Mesothelial cell of epicardium (in vitro differentiated cells): ENCODE data around the gene UCHL5. TPM values are rescaled to one million over a fixed set of nuclear protein-coding genes. Genes with fewer than 3 reads are reported as not detected.

Experiments
- DNase-seq, 2 experiments: peaks; one replicate each; pipeline ENCODE4 v3.0.0; 2021; ENCODE audit warnings: low spot score in 2 of 2; ENCODE audit not compliant: unreplicated experiment in 2 of 2
- H3K27ac Mint-ChIP-seq: 2 replicates; pipeline ENCODE4 v1.8.0; 2021; ENCODE audit warnings: mixed read lengths
- H3K27me3 Mint-ChIP-seq: 2 replicates; pipeline ENCODE4 v1.8.0; 2021; ENCODE audit warnings: low read depth, mixed read lengths
- H3K36me3 Mint-ChIP-seq: 2 replicates; pipeline ENCODE4 v1.8.0; 2021; ENCODE audit warnings: mixed read lengths
- H3K4me1 Mint-ChIP-seq: 2 replicates; pipeline ENCODE4 v1.8.0; 2021; ENCODE audit warnings: mixed read lengths
- H3K4me3 Mint-ChIP-seq: 2 replicates; pipeline ENCODE4 v1.8.0; 2021; ENCODE audit warnings: mild to moderate bottlenecking, moderate library complexity, mixed read lengths
- H3K9me3 Mint-ChIP-seq: 2 replicates; pipeline ENCODE4 v1.8.0; 2021; ENCODE audit warnings: mixed read lengths
- total RNA-seq: library from RNA; stranded (reverse); gene quantifications from 3 replicates; pipeline ENCODE4 v1.2.1, GENCODE V29; 2021
- TF ChIP-seq, protein P1 (sequence below): fragments of 200-600 bp; sonication (generic); IDR thresholded peaks from one replicate; pipeline ENCODE4 v1.5.0; 2021; ENCODE audit warnings: antibody characterized with exemption; ENCODE audit not compliant: unreplicated experiment

Gene UCHL5
- total RNA-seq, 1 donor from 2014 or later = 29.7 TPM

- TF ChIP-seq, protein P1, sequence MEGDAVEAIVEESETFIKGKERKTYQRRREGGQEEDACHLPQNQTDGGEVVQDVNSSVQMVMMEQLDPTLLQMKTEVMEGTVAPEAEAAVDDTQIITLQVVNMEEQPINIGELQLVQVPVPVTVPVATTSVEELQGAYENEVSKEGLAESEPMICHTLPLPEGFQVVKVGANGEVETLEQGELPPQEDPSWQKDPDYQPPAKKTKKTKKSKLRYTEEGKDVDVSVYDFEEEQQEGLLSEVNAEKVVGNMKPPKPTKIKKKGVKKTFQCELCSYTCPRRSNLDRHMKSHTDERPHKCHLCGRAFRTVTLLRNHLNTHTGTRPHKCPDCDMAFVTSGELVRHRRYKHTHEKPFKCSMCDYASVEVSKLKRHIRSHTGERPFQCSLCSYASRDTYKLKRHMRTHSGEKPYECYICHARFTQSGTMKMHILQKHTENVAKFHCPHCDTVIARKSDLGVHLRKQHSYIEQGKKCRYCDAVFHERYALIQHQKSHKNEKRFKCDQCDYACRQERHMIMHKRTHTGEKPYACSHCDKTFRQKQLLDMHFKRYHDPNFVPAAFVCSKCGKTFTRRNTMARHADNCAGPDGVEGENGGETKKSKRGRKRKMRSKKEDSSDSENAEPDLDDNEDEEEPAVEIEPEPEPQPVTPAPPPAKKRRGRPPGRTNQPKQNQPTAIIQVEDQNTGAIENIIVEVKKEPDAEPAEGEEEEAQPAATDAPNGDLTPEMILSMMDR = no peak
- DNase-seq = no peak
- H3K36me3 Mint-ChIP-seq = no peaks in the 10 kb centered on the region
- H3K9me3 Mint-ChIP-seq = no peaks in the 10 kb centered on the region
- H3K27ac Mint-ChIP-seq = no peak overlapping the region
- H3K4me3 Mint-ChIP-seq = no peak overlapping the region
- no peaks in the 10 kb centered on the region for H3K27me3 Mint-ChIP-seq
- peaks cover 21% of the 10 kb centered on the region for H3K4me1 Mint-ChIP-seq
Observed at GRCh38 chr1:193013707-193014106, 45.5 kb downstream of the UCHL5 start.

DNA sequence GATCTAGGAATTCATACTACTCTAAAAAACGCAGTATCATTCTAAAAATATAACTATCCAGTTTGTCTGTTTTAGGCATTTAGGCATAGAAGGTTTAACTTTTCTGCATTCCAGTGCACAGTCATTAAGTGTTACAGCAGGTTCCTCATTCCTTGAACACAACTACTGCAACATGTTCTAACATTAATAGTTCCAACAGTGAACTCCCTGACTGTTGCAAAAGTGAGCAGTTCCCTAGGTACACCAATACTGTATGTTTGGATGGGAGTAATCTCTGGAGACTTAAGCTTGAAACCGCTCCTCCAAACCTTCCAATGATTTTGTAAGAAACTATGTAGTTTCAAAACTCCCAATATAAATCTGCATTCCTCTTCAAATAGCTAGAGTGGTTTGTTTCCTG, 46.2 kb downstream of the UCHL5 start:
- no peaks in the 10 kb centered on the region for H3K36me3 Mint-ChIP-seq
- H3K27me3 Mint-ChIP-seq = no peaks in the 10 kb centered on the region
- peaks cover 21% of the 10 kb centered on the region for H3K4me1 Mint-ChIP-seq
- H3K27ac Mint-ChIP-seq = peak overlapping the region; percentile 3
- H3K9me3 Mint-ChIP-seq = no peaks in the 10 kb centered on the region
- no peak for DNase-seq
- no peak overlapping the region for H3K4me3 Mint-ChIP-seq
- TF ChIP-seq, protein P1 = no peak

DNA sequence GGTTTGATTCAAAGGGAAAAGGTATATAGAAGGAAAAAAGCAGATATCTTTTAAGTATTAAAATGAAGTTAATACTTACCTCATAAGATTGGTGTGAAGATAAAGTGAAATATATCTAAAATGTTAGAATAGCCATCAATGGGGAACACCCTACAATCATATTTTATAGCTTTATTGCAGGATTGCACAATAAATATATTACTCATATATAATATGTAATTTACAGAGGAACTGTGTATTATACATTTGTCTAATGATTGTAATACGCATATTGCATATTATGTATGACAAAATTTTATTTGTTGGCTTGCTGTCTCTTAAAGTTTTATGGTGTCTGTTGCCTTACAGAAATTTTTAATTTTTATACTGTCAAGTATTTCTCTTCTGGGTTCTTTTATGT, 47.8 kb downstream of the UCHL5 start:
- Mint-ChIP-seq H3K36me3 (peaks cover 2% of the 10 kb centered on the region), H3K9me3 (peaks cover 3% of the 10 kb centered on the region), H3K27ac (no peak overlapping the region), H3K27me3 (no peaks in the 10 kb centered on the region), H3K4me3 (no peak overlapping the region), H3K4me1 (peaks cover 18% of the 10 kb centered on the region)
- DNase-seq = no peak
- TF ChIP-seq, protein P1 = no peak

DNA sequence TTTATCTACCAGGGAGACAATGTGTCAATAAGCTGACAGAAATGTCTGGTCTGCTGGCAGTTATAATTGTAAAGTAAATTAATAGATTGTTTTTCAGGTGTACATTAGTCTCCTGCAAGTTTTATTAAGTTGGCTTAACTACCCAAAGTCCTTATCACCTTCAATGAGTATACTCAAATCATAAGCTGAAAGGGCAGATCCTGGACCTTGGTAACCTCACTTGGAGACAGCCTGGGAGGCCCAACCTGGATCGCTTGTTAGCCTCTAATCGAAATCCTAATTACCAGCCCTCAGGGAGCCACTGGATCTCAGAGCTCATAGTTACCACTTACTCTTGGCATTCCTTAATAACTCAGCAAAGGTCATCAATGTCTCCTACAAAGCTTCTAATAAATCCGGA, 49.7 kb downstream of the UCHL5 start:
- no peak for DNase-seq
- H3K36me3 Mint-ChIP-seq = peaks cover 14% of the 10 kb centered on the region
- no peak overlapping the region for H3K4me3 Mint-ChIP-seq
- peaks cover 19% of the 10 kb centered on the region for H3K9me3 Mint-ChIP-seq
- TF ChIP-seq, protein P1 = no peak
- H3K4me1 Mint-ChIP-seq = peaks cover 12% of the 10 kb centered on the region
- H3K27ac Mint-ChIP-seq = no peak overlapping the region
- no peaks in the 10 kb centered on the region for H3K27me3 Mint-ChIP-seq

GRCh38 chr1:193005785-193006184, 53.4 kb downstream of the UCHL5 start:
- no peak for DNase-seq
- Mint-ChIP-seq H3K27me3 (no peaks in the 10 kb centered on the region), H3K27ac (no peak overlapping the region), H3K4me1 (no peaks in the 10 kb centered on the region), H3K9me3 (peaks cover 41% of the 10 kb centered on the region), H3K36me3 (peaks cover 43% of the 10 kb centered on the region), H3K4me3 (no peak overlapping the region)
- TF ChIP-seq, protein P1 = no peak

DNA sequence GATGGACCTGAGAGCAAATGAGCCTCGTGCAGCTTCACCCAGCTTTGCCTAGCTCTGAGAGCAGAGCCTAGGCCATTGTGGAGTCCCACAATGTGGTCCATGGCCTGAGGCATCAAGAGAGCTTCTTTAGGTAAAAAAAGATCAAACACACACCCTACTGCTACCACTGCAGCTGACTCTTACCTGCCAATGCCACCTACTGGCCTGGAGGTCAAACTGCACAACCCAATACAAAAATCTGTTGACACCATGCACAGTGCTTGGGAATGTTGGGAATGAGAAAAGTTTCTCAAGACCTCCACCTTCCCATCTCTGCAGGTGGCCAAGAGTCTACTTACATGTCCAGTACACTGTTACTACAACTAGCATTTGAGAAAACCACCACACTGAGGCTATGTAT, 60.6 kb downstream of the UCHL5 start:
- H3K9me3 Mint-ChIP-seq = peaks cover 58% of the 10 kb centered on the region
- no peaks in the 10 kb centered on the region for H3K27me3 Mint-ChIP-seq
- H3K27ac Mint-ChIP-seq = no peak overlapping the region
- no peak for DNase-seq
- no peak overlapping the region for H3K4me3 Mint-ChIP-seq
- peaks cover 64% of the 10 kb centered on the region for H3K36me3 Mint-ChIP-seq
- TF ChIP-seq, protein P1 = peak; percentile 43
- no peaks in the 10 kb centered on the region for H3K4me1 Mint-ChIP-seq
